NCI-H748 (cell line): ENCODE data around the gene ZC3H12D.
A peak's percentile ranks its signal among the peaks of the same experiment; 100 is the strongest.

Source experiments
- DNase-seq: peaks from one replicate; lab custom pipeline; 2025; ENCODE audit not compliant: unreplicated experiment; lab: John Stamatoyannopoulos, UW

The ZC3H12D gene

GRCh38 chr6:149444360-149445094 is 40.3 kb downstream of the ZC3H12D start:
- DNase-seq: peak; percentile 11

- no peak for DNase-seq
Observed at GRCh38 chr6:149443411-149444181, 41.2 kb downstream of the ZC3H12D start.

- no peak for DNase-seq
Observed at GRCh38 chr6:149441740-149442139, 43.1 kb downstream of the ZC3H12D start.

- no peak for DNase-seq
Observed at GRCh38 chr6:149440735-149441671, 43.8 kb downstream of the ZC3H12D start.

- DNase-seq: no peak
Observed at GRCh38 chr6:149439626-149440025, 45.2 kb downstream of the ZC3H12D start.

- no peak for DNase-seq
Observed at GRCh38 chr6:149438855-149439254, 46.0 kb downstream of the ZC3H12D start.

GRCh38 chr6:149437212-149437611 is 47.6 kb downstream of the ZC3H12D start:
- no peak for DNase-seq

GRCh38 chr6:149436647-149437046 is 48.2 kb downstream of the ZC3H12D start:
- no peak for DNase-seq

GRCh38 chr6:149435919-149436586 is 48.8 kb downstream of the ZC3H12D start:
- no peak for DNase-seq

- no peak for DNase-seq
Observed at GRCh38 chr6:149433881-149434280, 50.9 kb downstream of the ZC3H12D start.

GRCh38 chr6:149433405-149433804 is 51.4 kb downstream of the ZC3H12D start:
- peak; percentile 40 for DNase-seq

GRCh38 chr6:149431905-149432775 is 52.7 kb downstream of the ZC3H12D start:
- DNase-seq: peak; percentile 83

GRCh38 chr6:149429427-149430360 is 55.1 kb downstream of the ZC3H12D start:
- peak; percentile 17 for DNase-seq

GRCh38 chr6:149428606-149429005 is 56.2 kb downstream of the ZC3H12D start:
- DNase-seq: no peak

GRCh38 chr6:149425754-149426153 is 59.1 kb downstream of the ZC3H12D start:
- no peak for DNase-seq

GRCh38 chr6:149425224-149425623 is 59.6 kb downstream of the ZC3H12D start:
- no peak for DNase-seq

- no peak for DNase-seq
Observed at GRCh38 chr6:149423964-149424440, 60.8 kb downstream of the ZC3H12D start.

- no peak for DNase-seq
Observed at GRCh38 chr6:149422581-149422980, 62.2 kb downstream of the ZC3H12D start.

- no peak for DNase-seq
Observed at GRCh38 chr6:149421132-149421531, 63.7 kb downstream of the ZC3H12D start.
